A549 treated with DMSO at 1 μM for 4 hours (cell line): ENCODE measurements around the gene CCM2. TPM values are rescaled to one million over a fixed set of nuclear protein-coding genes. Genes with fewer than 3 reads are reported as not detected.

ENCODE experiments used
- total RNA-seq: library from RNA; stranded (reverse); fragments of 200-300 nt; extraction: Qiagen RNA extraction; gene quantifications from 5 replicates; pipeline ENCODE4 v1.2.3, GENCODE V29; 2022; ENCODE audit warnings: low read depth

The CCM2 gene
- 34.0 to 45.1 TPM (median 41.0 TPM) in 5 replicates for total RNA-seq

DNA sequence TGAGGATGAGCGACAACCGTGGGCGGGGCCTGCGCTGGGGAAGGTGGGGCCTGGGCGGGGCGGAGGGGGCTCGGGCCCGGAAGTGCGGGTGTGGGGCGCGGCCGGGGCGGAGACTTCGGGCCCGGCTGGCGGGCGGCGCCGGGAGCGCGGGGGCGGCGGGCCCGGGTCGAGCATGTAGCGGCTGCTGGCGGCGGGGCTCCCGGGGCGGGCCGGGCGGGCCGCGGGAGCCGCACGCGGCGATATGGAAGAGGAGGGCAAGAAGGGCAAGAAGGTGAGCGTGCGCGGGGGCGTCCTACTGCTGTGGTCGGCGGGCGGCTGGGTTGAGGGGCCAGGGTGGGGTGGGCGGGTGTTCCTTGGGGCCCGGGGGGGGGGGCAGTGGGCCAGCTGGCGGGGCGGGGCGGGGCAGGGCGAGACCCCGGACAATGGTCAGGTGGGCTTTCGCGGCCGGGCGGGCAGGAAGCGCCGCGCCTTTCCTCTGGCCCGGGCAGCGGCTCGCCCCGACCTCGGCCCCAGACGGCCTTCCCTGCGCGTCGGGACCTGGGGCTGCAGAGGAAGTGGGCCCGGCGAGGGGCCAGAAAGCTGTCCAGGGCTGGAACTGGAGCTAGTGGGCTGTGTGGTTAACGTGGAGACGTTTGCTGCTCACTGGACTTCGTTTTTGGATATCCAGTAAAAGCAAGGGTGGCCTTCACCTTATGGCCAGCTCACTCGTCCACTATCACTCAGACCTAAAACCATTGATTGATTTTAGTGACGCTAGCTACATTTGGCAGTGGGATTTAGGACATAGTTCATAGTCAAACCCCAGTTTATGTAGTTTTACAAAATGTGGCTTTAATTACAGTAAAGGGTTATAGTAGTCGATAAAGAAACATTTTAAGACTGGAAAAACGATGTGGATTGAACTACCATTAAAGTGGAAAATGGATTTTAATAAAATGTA lies at the start of gene CCM2:
Gene CCM2, plus strand, starts transcription at position 109 of the 940 bp plus-strand sequence. Its CDS starts 133 bp downstream, at position 242.

DNA sequence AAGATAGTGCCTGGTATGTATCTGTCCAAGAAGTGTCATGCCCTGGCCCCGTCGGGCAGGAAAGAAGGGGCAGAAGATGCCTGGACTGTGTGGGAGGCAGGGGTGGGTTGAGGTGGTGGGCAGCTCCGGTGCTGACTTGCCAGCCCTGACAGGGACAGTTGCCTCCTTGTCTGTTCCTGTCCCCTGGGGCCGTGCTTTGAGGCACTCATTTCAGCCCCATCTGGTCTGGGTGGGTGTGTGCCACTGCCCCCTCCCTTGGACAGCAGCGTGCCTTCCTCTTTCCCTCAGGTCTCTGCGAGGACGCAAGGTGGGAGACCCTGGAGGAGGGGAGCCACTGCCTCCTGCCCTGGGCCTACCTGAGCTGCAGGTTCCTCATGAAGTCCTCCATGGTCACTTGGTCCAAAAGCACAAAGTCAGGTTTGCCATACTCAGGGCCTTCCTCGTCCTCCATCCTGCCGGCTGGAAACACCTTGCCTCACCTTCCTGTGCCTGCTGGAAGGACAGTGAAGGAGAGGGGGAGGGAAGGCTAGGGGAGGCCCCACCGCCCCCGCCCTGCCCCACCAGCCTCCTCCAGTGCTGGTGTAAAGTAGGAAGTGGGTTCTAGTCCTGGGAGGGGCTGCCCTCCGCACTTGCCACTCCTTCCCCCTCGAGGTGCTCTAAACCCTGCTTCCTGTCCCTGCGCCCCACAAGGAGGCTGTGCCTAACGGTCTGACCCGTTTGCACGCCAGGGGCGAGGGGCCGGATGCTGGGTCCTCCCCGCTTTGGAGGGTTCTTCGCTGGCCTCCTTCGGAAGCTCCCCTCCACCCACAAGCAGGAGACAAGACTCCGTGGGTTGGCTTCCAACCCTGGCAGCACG lies 21.3 kb upstream of the CCM2 start, which contains the start of gene MYO1G:
Gene MYO1G, minus strand, starts transcription at position 505 of the 856 bp plus-strand sequence. Its CDS starts 54 bp downstream, at position 451.

DNA sequence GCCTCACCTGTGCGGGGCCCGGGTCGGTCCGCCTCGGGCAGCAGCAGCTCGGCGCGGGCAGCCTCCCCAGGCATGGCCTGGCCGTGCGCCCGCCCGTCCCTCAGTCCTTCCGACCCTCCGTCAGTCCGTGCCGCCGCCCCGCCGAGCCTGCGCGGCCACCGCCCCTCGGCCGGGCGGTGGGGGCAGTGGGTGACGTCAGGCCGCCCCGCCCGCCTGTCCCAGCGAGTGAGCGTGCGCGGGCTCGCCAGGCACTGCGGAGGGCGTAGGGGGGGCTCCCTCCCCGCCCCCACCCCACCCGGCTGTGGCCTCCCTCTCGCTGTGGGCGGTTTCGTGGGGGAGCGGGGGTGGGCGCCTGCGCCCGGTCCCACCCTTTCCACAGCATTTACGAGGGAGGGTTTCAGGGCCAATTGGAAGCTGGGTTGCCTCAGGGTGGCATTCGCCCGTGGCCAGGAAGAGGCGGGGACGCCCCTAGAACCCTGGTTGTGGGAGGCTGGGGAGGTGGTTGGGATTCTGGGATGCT lies 88.9 kb downstream of the CCM2 start, which contains the start of gene NACAD:
Gene NACAD, minus strand, starts transcription at position 149 of the 520 bp plus-strand sequence. Its CDS starts 75 bp downstream, at position 74.

DNA sequence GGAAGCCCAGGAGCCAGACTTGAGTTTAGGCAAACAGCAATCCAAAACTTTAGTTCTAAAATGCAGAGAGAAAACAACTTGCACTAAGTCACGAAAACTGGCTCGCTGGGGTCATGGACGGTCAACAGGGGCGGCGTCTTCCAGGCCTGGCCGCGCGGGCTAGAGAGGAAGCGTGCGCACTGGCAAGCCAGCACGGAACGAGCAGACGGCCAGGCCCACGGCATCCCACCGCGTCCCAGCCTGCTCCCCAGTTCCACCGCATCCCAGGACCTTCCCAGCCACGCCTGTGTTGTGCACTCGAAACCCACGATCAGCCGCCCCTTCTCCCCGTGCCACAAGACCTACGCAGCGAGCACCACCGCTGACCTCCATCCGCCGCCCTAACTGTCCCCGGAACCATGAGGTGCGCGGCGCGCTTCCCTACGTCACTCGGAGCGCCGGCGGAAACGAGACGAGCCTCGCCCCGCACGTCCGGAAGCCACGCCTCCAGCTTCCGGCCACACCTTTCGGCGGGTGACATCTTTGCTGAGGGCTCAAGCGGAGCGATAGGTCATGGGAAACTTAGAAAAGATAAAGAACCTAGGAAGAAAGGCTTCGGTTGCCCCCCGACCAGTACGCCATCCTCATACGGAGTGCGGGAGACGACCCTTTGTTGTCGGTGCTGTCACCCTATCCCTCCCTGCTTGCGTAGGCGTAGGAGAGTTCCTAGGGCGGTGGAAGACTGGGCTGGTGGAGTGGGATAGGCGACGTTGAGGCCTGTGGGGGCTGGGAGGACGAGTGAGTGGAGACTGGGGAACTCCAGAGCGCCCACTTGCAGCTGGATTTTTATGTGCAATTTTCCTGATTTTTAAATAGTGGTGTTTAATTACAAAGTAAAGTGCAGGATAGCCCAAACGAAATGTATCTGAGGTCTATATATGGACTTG lies 111.6 kb downstream of the CCM2 start, which contains the start of gene TBRG4:
Gene TBRG4, minus strand, starts transcription at position 400 of the 926 bp plus-strand sequence. CDS start 2,460 bp downstream, outside the sequence.

Other genes with a start within 250 kb of the CCM2 start
- 4,827 to 5,540 TPM (median 5,124 TPM) in 5 replicates for gene PPIA, start 203.5 kb upstream of the CCM2 start, total RNA-seq
- 209 to 262 TPM (median 258 TPM) in 5 replicates for gene H2AZ2, start 152.1 kb upstream of the CCM2 start, total RNA-seq
- gene PURB, start 114.7 kb upstream of the CCM2 start, total RNA-seq: 11.9 to 14.4 TPM (median 12.1 TPM) in 5 replicates
- 0.07 to 0.13 TPM (median 0.09 TPM) in 5 replicates for gene MYO1G, start 21.2 kb upstream of the CCM2 start, total RNA-seq
- gene NACAD, start 88.8 kb downstream of the CCM2 start, total RNA-seq: 0.11 to 0.34 TPM (median 0.18 TPM) in 5 replicates
- 109 to 115 TPM (median 112 TPM) in 5 replicates for gene TBRG4, start 111.5 kb downstream of the CCM2 start, total RNA-seq
- gene RAMP3, start 157.6 kb downstream of the CCM2 start, total RNA-seq: not detected in 5 replicates